Epidermal melanocyte (primary cell): Measurements from ENCODE around the gene ATP5F1C.
"Not testable (repeated sequence)": the region's sequence is repeated elsewhere in the genome, so short reads cannot be mapped to it uniquely, and the experiment has no call there.

ENCODE experiments used
- DNase-seq: peaks from one replicate; pipeline ENCODE4 v3.0.0; 2011; ENCODE audit warnings: low spot score; ENCODE audit not compliant: insufficient read length

The ATP5F1C gene

DNA sequence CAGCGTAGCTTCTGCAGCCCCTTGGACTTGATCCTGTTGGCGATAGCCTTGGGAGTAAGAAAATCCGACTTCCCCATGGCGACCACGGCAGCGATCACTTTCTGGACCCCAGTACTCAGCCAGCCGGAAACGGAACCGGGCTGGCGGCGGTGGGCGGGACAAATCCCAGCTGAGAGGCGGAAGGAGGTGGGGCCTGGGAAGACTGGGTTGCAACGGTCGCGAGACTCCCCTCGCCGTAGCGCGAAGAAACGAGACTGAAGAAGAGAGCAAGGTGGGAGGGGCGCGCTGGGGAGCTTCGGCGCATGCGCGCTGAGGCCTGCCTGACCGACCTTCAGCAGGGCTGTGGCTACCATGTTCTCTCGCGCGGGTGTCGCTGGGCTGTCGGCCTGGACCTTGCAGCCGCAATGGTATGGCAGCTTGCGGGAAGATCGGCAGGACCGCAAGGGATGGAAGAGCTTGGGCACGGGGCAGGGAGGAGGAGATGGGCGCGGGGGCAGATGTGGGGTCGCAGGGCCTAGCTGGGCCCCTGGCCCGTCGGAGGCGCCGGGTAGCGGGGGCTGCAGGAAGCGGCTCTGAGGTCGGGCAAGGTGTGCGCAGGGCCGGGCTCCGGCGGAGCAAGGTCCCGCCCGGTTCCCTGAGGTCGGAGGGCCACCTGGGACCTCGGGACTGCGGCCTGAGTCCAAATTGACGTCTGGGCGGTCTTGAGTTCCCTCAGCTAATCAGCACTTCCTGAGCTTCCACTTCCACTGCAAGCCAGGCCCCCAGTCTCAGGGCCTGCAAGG is at the start of gene ATP5F1C, which contains the start of gene KIN:
ATP5F1C (plus strand) TSS at position 321 of the 782 bp plus-strand sequence; CDS start at position 352, 31 bp downstream.
KIN (minus strand) TSS at position 137 of the 782 bp plus-strand sequence; CDS start at position 77, 60 bp downstream.
- peak; percentile 93 for DNase-seq

DNA sequence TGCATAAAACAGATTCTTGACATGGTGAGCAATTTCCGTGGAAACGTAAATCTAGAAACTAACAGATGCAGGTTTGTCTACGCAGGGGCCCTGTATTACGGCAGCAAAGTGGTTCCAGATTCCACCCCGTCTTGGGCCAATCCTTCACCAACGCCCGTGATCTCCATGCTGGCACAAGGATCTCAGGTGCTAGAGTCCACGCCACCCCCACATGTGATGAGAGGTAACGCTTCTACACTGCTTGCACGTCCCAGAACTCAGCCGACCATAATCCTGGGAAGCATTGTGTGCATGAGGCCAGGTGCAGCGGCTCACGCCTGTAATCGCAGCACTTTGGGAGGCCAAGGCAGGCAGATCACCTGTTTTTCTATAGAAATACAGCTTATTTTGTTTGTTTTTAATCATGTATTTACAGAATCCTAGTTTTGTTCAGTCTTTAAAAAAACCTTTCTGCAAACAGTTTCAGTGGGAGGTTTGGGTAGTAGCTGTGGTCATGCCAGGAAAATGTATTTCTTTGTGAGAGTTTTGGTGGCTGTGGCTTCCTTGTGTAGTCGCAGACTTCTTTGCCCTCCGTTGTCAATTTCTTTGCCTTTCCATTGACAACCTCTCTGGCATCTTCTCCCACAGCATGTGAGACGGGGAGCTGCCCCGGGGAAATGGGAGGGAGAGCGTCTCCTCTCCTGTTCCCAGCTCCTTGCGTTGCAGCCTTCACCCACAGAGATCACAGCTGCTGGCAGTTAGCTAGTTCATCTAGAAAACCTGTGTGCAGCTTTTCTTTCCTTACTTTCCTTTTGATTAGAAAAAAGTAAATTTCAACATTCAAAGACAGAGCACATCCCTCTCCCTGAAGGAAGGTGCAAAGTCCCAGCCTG is 49.2 kb upstream of the ATP5F1C start:
- DNase-seq = no peak

DNA sequence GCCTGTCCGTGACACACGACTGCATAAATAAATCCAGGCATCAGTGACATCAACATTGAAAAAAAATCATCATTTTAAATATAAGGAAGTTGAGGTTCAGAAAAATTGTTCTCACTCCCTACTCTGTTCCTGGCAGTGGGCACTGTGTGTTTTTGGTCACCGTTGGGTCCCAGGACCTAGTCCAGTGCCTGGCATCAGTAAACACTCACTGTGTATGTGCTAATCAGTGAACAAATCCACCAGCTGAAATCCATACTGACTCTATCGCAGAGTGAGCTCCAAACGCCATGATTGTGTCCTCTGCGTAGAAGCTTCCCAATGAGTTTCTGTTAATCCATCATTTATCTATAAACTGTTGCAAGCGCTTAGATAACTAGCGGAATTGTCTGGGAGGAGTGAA is 43.7 kb upstream of the ATP5F1C start:
- no peak for DNase-seq

DNA sequence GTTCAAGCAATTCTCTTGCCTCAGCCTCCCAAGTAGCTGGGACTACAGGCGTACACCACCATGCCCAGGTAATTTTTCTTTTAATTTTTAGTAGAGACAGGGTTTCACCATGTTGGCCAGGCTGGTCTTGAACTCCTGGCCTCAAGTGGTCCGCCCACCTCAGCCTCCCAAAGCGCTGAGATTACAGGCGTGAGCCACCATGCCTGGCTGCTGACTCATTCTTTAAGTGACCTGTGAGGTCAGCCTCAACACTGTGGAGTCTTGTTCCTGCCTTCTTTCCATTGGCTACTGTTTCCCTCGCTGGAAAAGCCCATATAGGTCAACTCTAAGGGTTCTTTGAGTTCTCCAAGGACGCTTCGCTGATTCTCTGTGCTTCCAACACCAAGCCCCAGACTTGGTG is 39.3 kb upstream of the ATP5F1C start:
- not testable (repeated sequence) for DNase-seq

DNA sequence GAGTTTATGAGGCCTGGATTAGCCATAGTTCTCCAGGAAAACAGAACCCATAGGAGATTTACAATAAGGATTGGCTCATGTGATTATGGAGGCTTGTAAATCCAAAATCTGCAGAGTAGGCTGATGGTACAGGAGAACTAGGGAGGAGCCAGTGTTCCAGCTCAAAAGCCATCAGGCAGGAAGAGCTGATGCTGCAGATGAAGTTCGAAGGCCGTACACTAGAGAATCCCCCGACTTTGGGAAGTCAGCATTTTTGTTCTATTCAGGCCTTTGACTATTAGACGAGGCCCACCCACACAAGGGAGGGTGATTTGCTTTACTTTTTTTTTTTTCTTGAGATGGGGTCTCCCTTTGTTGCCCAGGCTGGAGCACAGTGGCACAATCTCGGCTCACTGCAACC is 37.8 kb upstream of the ATP5F1C start:
- DNase-seq = no peak

DNA sequence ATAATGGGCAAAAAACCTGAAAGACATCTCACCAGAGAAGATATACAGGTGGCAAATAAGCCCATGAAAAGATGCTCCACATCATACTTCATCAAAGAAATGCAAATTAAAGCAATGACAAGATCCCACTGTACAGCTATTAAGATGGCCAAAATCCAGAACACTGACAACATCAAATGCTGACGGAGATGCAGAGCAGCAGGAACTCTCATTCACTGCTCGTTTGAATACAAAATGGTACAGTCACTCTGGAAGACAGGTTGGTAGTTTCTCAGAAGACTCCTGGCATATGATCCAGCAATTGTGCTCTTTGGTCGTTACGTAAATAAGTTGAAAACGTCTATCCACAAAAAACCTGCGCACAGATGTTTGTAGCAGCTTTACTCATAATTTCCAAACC is 35.7 kb upstream of the ATP5F1C start:
- no peak for DNase-seq

DNA sequence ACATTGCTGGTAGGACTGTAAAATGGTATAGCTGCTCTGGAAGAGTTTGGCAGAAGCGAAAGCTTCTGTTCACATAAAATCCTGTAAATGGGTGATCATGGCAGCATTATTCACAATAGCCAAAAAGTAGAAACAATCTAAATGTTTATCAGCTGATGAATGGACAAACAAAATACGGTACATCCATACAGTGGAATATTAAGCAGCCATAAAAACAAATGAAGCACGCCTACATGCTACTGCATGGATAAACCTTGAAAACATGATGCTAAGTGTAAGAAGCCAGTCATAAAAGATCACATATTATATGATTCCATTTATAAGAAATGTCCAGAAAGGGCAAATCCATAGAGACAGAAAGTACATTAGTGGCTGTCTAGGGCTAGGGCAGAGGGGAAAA is 32.9 kb upstream of the ATP5F1C start:
- DNase-seq = no peak

DNA sequence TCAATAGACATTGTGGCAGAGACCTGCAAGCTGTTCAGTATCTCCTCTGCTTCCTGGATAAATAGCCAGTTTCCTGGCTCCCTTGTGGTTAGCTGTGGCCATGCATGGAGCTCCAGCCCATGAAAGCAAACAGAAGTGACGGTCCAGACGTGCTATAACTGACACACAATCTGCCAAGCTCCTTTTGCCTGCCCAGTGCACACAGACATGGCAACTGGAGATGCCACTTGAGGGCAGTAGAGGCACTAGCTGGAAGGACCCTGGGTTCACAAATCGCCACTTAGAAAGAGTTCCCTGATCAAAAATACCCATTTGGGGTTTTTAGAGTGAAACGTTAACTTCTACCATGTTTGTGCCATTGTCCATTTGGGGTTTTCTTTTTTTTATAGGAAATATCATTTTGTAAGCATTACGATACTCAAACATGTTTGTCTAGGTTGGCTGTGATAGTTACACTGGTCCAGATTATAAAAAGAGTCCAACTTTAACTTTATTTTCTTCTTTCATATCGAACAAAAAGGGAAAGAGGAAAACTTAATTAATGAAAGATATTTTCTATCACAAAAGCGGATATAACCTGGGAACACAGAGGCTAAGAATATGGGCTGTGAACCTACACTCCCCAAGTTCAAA is 31.5 kb upstream of the ATP5F1C start:
- no peak for DNase-seq

DNA sequence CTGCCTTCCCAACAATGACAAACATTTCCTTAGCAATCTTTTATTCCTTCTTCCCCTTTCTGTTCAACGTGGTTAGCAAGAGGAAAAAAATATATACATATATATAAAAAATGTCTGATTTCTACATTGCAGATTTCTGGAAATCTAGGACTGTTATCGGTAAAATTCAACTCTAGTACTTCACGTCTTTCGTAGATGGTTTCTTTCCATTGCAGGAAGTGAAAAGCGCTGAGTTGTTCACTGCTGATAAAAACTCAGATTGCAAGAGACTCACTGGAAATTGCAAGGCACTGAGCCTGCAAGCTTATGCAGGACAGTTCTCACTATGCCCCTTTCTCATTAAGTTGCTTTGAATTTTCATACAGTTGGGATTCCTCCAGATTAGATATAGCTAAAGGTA is 24.0 kb upstream of the ATP5F1C start:
- no peak for DNase-seq

DNA sequence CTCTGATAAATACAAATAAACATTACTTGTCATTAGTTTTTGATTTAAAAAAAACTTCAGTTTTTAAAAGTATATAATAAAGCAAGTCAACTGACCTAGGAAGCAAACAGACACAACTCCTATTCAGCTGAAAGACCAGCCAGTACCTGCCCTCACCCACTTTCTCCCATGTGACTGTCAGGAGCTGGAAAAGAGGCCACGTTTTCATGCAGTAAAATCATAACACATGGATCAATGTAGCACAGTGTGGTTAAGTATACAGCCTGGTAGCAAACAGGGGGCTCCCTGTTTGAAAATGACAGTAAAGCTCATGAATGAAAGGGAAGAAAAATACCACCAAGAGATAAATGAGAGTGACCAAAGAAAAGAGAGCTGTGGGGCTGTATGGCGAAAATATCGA is 21.7 kb upstream of the ATP5F1C start:
- DNase-seq = no peak

DNA sequence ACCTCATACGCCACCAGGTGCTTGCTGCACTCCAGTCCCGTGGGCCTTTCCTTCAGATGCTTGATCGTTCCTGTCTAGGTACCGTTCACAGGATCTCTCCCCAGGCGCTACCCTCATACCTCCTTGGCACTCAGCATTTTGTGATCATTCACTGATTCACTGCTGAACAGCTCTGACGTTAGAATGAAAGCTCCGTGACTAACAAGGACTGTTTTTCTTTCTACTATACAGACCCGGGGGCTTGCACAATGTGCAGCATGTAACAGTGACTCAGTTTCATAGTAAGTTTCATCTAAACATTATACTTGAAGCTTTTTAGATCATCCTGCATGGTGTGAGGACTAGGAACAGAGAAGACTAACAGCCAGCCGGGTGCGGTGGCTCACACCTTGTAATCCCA is 20.8 kb upstream of the ATP5F1C start:
- no peak for DNase-seq

DNA sequence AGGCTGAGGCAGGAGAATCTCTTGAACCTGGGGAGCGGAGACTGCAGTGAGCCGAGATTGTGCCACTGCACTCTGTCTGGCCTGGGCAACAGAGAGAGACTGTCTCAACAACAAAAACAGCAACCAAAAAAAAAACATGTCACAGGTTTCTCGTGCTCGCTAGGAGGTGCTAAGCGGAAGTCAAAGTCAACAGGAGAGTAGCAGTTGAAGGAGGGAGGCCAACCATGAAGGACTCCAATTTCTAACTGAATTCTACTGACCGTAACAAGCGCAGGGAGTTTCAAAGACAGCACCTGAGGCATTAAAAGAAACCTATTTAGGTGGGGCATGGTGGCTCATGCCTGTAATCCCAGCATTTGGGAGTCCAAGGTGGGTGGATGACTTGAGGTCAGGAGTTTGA is 19.6 kb upstream of the ATP5F1C start:
- no peak for DNase-seq

DNA sequence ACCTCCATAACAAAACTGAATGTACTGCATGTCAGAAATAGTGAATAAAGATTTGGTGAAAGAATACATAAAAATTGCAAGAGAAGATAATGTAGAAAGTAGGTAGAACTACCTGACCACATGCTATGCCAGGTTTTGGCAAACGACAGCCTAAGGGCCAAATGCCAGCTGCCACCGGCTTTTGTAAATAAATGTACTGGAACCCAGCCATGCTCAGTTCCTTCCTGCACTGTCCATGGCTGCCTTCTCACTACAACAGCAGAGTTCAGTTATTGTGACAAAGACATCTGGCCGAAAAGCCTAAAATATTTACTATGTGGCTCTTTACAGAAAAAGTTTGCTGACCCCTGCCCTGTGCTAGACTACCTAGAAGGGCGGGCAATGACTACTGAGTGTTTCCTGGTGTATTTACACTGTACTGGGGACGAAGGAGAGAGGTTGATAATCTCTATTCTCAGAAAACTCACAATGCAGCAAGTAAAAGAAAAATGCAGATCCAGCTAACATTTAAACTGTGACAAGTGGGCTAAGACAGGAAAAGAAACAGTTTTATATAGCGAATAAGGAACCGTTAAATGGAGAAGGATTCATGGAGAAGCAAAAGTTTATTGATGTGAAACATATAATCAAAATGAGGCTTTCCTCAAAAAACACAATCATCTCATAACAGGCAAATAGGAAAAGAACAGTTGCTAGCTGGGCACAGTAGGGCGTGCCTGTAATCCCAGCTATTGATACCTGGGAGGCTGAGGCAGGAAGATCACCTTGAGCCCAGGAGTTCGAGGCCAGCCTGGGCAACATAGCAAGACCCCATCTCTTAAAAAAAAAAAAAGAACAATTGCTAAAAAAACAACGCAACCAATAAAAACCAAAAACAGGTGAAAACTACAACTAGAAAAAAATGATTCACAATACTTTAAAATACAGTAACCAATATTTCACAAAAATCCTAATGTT is 13.9 kb upstream of the ATP5F1C start:
- no peak for DNase-seq

DNA sequence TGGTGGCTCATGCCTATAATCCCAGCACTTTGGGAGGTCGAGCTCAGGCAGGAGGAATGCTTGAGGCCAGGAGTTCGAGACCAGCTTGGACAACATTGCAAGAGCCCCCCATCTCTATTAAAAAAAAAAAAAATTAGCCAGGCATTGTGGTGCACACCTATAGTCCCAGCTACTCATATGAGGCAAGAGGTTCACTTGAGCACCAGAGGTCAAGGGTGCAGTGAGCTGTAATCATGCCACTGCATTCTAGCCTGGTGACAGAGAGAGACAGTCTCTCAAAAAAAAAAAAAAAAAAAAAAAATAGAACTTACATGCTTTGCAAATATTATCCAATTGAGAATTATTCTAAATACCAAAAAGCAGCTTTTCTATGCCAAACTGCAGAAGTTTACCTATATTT is 11.2 kb upstream of the ATP5F1C start:
- no peak for DNase-seq

DNA sequence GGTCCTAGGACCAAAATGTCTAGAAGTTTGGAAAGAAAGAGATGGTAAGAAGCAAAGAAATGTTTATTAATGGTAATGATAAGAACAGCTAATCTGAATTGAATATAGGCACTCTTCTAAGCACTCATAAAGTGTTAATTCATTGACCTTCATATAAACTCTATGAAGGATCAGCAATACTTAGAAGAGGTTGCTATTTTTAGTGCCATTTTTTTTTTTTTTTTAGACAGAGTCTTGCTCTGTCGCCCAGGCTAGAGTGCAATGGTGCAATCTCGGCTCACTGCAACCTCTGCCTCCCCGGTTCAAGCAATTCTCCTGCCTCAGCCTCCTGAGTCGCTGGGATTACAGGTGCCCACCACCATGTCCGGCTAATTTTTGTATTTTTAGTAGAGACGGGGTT is 5.8 kb upstream of the ATP5F1C start:
- not testable (repeated sequence) for DNase-seq

DNA sequence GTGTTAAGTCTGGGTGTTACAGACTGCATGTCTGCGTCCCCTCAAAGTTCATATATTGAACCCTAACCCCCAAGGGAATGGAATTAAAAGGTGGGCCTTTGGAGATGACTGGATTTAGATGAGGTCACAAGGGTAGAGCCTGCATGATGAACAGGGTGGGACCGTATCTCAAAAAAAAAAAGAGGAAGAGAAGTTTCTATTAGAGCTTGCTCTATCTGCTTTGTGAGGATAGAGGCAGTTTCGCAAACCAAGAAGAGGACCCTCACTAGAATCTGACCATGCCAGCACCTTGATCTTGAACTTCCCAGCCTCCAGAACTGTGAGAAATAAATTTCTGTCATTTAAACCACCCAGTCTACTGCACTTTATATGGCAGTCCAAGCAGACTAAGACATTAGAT is 1.5 kb upstream of the ATP5F1C start:
- DNase-seq = no peak

DNA sequence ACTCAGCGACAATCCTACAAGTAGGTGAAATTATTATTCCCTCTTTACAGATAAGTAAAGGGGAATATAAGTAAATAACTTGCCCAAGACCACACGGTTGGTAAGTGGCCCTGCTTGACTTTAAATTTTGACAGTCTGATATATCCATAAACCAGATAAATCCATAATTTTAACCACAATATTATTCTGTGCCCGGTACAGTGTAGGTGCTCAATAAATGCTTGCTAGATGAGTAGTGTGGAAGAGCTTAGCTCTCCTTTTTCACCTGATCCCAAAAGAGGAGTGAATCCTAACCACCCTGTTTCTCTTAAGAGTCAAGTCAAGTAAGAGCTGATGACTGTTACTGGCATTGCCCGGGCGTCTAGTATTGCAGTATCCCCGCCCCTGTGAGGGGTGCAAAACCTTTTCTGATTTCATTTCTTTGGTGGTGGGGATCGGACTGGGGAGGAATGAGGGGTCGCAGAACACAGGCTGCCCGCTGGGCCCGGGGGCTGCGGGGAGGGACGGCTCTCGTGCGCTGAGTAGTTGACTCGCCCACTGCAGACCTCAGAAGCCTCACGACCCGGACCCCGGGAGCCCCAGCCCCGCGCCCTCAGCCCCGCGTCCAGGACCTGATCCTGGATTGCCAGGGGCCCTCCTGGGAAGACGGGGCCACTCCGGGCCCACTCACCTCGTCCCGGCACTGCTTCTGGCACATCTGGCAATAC is 674 bp upstream of the ATP5F1C start:
- DNase-seq = no peak

DNA sequence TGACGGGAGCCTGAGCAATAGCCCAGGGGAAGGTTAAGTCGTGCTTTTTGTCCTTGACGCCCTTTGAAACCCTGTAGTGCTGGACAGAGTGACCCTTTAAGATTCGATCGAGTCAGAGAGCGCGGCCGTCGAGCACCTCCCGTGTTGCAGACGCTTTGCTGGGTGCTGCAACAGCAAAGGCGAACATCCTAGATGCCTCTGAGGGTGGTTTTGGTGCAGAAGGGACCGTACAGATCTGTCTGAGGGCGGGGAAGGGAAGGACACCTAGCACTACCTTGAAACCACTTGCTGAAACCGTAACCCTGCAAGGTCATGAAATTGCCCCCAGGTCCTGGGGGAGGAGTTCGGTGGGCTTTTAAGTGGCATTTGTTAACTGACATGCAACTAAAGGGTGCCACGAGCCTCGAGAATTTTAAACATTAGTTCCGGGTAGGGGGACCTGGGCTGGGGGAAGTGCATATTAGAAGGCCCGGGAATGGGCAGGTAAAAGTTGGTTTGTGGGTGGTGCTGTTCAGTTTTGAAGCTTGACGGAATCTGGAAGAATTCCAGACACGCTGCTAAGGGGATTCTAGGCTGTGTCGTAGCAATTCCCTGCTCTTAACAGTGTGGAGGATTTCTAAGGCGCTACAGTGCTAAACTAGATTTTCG is 786 bp downstream of the ATP5F1C start:
- no peak for DNase-seq

DNA sequence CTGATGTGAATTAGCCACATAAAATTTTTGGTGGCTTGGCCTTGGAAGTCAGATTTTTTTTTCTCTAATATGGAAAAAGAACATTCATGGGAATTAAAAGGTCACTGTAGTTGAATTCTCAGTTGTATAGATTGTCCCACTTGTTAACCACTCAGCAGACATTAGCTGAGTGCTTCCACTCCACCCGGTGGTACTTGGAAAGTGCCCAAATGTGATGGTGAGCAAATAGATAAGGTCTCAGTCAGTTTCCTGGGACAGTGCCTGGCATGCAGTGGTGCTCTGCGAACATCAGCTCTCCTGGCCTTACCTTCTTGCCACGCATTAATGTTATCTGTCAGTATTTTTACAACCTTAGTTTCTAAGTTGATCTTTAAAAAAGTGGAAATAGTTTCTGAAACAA is 1.4 kb downstream of the ATP5F1C start:
- no peak for DNase-seq

DNA sequence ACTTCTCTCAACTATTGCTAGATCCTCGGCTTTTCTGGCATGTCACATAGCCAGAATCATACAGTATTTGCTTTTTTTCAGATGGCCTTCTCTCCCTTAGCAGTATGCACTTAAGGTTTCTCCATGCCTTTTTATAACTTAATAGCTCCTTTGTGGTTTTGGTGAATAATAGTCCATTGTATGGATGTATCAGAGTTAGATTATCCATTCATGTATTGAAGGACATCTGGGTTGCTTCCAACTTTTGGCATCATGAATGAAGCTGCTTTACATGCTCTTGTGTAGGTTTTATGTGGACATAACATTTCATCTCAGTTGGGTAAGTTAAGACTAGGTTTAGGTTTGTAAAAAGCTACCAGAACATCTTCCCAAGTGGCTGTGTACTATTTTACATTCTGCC is 4.6 kb downstream of the ATP5F1C start:
- DNase-seq = no peak
